Measurements from ENCODE around the gene UTP20. TPM values are rescaled to one million over a fixed set of nuclear protein-coding genes. Genes with fewer than 3 reads are reported as not detected.
"Not testable (repeated sequence)": the region's sequence is repeated elsewhere in the genome, so short reads cannot be mapped to it uniquely, and the experiment has no call there.

UTP20 gene
- total RNA-seq, 4 donors from 2014 or later, result 11.2 to 18.8 (median 12.4) TPM

- Histone ChIP-seq H3K4me3 (no peak overlapping the region), H3K4me1 (no peaks in the 10 kb centered on the region), H3K9me3 (no peaks in the 10 kb centered on the region), H3K27me3 (no peaks in the 10 kb centered on the region), H3K27ac (no peak overlapping the region), H3K36me3 (peaks cover 93% of the 10 kb centered on the region)
- no peak for DNase-seq (ENCODE audit: low spot score in 2 of 2)
- TF ChIP-seq CTCF (IDR thresholded peaks at IDR 0.05) (no peak), POLR2AphosphoS5 (IDR thresholded peaks at IDR 0.05) (no peak), EP300 (IDR thresholded peaks at IDR 0.05) (no peak), POLR2A (IDR thresholded peaks at IDR 0.05) (no peak)
Measured at GRCh38 chr12:101379149-101379548, 99.2 kb downstream of the UTP20 start.

- peaks cover 57% of the 10 kb centered on the region for H3K36me3 ChIP-seq
- H3K27ac ChIP-seq; H3K4me1 ChIP-seq; H3K4me3 ChIP-seq; DNase-seq (ENCODE audit: low spot score in 2 of 2); H3K27me3 ChIP-seq; H3K9me3 ChIP-seq: not testable (repeated sequence)
- WGBS, result 94% methylated on average over 3 of the region's 3 CpGs
Measured at GRCh38 chr12:101391181-101391580, 111.3 kb downstream of the UTP20 start.

GRCh38 chr12:101407049-101407435 lies 127.1 kb downstream of the UTP20 start:
- TF ChIP-seq POLR2AphosphoS5 (IDR thresholded peaks at IDR 0.05), result no peak
- TF ChIP-seq EP300 (IDR thresholded peaks at IDR 0.05), result no peak
- no peak for TF ChIP-seq CTCF (IDR thresholded peaks at IDR 0.05)
- no peak for TF ChIP-seq POLR2A (IDR thresholded peaks at IDR 0.05)
- 0% methylated on average over 13 of the region's 18 CpGs for WGBS
- Histone ChIP-seq H3K27me3 (no peaks in the 10 kb centered on the region), H3K36me3 (no peaks in the 10 kb centered on the region), H3K4me1 (peaks cover 33% of the 10 kb centered on the region), H3K27ac (peak overlapping the region; percentile 93), H3K9me3 (no peaks in the 10 kb centered on the region), H3K4me3 (peak overlapping the region; percentile 68)
- DNase-seq (ENCODE audit: low spot score in 2 of 2), result no peak

GRCh38 chr12:101407436-101408345 lies 127.8 kb downstream of the UTP20 start, which contains the start of gene ARL1:
Gene ARL1, minus strand, starts transcription at chr12:101407772. Its CDS starts 127 bp downstream, at chr12:101407645.
- Histone ChIP-seq H3K36me3 (no peaks in the 10 kb centered on the region), H3K9me3 (no peaks in the 10 kb centered on the region), H3K4me1 (peaks cover 33% of the 10 kb centered on the region), H3K27me3 (no peaks in the 10 kb centered on the region), H3K4me3 (peak within 1 kb of the TSS; percentile 68), H3K27ac (peak within 1 kb of the TSS; percentile 93)
- TF ChIP-seq POLR2A (IDR thresholded peaks at IDR 0.05) (peak in 1 of 2 donors; percentile 9), POLR2AphosphoS5 (IDR thresholded peaks at IDR 0.05) (peak in 1 of 3 donors; percentile 29), CTCF (IDR thresholded peaks at IDR 0.05) (no peak)
- 1% methylated on average over 51 of the region's 71 CpGs for WGBS
- DNase-seq (ENCODE audit: low spot score in 2 of 2), result peak; percentile 90 to 92

- WGBS, result 82% methylated on average over 8 of the region's 8 CpGs
- not testable (repeated sequence) for H3K27ac ChIP-seq; H3K9me3 ChIP-seq; H3K4me3 ChIP-seq; H3K27me3 ChIP-seq; H3K36me3 ChIP-seq; DNase-seq (ENCODE audit: low spot score in 2 of 2)
- peaks cover 28% of the 10 kb centered on the region for H3K4me1 ChIP-seq
Measured at GRCh38 chr12:101410169-101410568, 130.3 kb downstream of the UTP20 start.

GRCh38 chr12:101414533-101415119 lies 134.7 kb downstream of the UTP20 start:
- no peaks in the 10 kb centered on the region for H3K4me1 ChIP-seq
- H3K36me3 ChIP-seq, result no peaks in the 10 kb centered on the region
- DNase-seq (ENCODE audit: low spot score in 2 of 2), result no peak
- TF ChIP-seq EP300 (IDR thresholded peaks at IDR 0.05), result no peak
- peak; percentile 26 to 38 for TF ChIP-seq CTCF (IDR thresholded peaks at IDR 0.05)
- 0% methylated on average over 2 of the region's 2 CpGs for WGBS
- no peak overlapping the region for H3K4me3 ChIP-seq
- no peaks in the 10 kb centered on the region for H3K27me3 ChIP-seq
- no peak overlapping the region for H3K27ac ChIP-seq
- no peaks in the 10 kb centered on the region for H3K9me3 ChIP-seq
